ENCODE measurements around the gene JAM2. TPM values are rescaled to one million over a fixed set of nuclear protein-coding genes. Genes with fewer than 3 reads are reported as not detected.
"Not testable (repeated sequence)": the region's sequence is repeated elsewhere in the genome, so short reads cannot be mapped to it uniquely, and the experiment has no call there.

The JAM2 gene
- total and polyA plus RNA-seq, 10 donors: 0.80 to 2.9 (median 1.8) TPM

DNA sequence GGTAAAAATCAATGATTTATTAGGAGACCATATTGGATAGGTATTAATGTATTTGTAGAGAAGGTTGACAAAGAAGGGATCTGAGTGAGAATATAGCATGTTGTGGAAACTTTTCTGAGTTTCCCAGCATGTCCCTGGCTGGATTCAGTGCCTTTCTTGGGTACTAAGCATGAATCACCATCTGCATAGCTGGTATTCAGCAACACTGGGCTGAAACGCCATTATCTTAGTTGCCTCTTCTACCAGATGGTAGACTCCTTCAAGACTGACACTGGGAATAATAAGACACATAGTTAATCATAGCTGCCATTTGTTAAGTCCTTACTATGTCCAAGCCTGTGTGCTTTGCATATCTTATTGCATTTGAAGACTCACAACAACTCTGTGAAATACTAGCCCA is 50.2 kb downstream of the JAM2 start:
- no peak for DNase-seq
- WGBS, 5 donors: 71 to 97% (median 88%) methylated on average over 1 of the region's 1 CpG
- TF ChIP-seq POLR2AphosphoS5 (IDR thresholded peaks at IDR 0.05) (no peak), POLR2A (IDR thresholded peaks at IDR 0.05) (no peak)
- TF ChIP-seq, protein P1, sequence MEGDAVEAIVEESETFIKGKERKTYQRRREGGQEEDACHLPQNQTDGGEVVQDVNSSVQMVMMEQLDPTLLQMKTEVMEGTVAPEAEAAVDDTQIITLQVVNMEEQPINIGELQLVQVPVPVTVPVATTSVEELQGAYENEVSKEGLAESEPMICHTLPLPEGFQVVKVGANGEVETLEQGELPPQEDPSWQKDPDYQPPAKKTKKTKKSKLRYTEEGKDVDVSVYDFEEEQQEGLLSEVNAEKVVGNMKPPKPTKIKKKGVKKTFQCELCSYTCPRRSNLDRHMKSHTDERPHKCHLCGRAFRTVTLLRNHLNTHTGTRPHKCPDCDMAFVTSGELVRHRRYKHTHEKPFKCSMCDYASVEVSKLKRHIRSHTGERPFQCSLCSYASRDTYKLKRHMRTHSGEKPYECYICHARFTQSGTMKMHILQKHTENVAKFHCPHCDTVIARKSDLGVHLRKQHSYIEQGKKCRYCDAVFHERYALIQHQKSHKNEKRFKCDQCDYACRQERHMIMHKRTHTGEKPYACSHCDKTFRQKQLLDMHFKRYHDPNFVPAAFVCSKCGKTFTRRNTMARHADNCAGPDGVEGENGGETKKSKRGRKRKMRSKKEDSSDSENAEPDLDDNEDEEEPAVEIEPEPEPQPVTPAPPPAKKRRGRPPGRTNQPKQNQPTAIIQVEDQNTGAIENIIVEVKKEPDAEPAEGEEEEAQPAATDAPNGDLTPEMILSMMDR (IDR thresholded peaks at IDR 0.05 in 8 of 11, conservative IDR thresholded peaks at IDR 0.05 in 3 of 11): no peak
- Histone ChIP-seq H3K27ac (no peak overlapping the region), H3K9me3 (no peaks in the 10 kb centered on the region), H3K4me1 (no peaks in the 10 kb centered on the region), H3K27me3 (replicated peaks in 1 of 7) (no peaks in the 10 kb centered on the region), H3K4me3 (no peak overlapping the region), H3K36me3 (no peaks in the 10 kb centered on the region)
- intact Hi-C loops (cut with DNase I; ENCODE audit: low total_unique reads): no loop called here

DNA sequence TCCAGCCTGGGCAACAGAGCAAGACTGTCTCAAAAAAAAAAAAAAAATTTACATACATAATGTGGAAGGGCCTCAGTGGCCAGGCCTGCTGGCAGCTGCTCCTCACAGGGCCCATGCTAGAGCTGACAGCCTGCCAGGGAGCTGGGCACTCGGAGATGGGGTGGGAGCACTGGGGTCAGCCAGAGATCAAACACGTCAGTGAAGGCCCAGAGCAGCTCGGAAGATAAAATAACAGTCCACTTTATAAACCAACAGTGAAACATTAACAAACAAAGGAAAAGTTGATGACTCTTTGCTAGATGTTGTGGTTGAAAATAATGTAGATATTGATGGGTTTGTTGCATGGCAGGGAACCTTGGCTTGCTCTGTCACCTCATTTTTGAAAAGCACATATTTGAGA is 52.9 kb downstream of the JAM2 start:
- intact Hi-C loops (cut with DNase I; ENCODE audit: low total_unique reads): no loop called here
- WGBS, 5 donors: 78 to 98% (median 86%) methylated on average over 3 of the region's 3 CpGs
- Histone ChIP-seq H3K4me1 (no peaks in the 10 kb centered on the region), H3K9me3 (no peaks in the 10 kb centered on the region), H3K27ac (no peak overlapping the region), H3K36me3 (no peaks in the 10 kb centered on the region), H3K4me3 (no peak overlapping the region), H3K27me3 (replicated peaks in 1 of 7) (no peaks in the 10 kb centered on the region)
- no peak for TF ChIP-seq POLR2AphosphoS5 (IDR thresholded peaks at IDR 0.05)
- TF ChIP-seq, protein P1 (IDR thresholded peaks at IDR 0.05 in 8 of 11, conservative IDR thresholded peaks at IDR 0.05 in 3 of 11): no peak
- TF ChIP-seq POLR2A (IDR thresholded peaks at IDR 0.05): no peak
- no peak for DNase-seq

DNA sequence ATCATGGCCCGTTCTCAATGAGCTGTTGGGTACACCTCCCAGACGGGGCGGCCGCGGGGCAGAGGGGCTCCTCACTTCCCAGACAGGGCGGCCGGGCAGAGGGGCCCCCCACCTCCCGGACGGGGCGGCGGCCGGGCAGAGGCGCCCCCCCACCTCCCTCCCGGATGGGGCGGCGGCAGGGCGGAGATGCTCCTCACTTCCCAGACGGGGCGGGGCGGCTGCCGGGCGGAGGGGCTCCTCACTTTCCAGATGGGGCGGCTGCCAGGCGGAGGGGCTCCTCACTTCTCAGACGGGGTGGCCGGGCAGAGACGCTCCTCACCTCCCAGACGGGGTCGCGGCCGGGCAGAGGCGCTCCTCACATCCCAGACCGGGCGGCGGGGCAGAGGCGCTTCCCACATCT is 56.4 kb downstream of the JAM2 start:
- WGBS, 5 donors: 92 to 98% (median 96%) methylated on average over 13 to 36 of the region's 36 CpGs
- H3K4me3 ChIP-seq; intact Hi-C loops (cut with DNase I; ENCODE audit: low total_unique reads); H3K9me3 ChIP-seq; H3K36me3 ChIP-seq; DNase-seq; H3K27me3 ChIP-seq (replicated peaks in 1 of 7); H3K4me1 ChIP-seq; H3K27ac ChIP-seq: not testable (repeated sequence)

GRCh38 chr21:25700741-25701140 is 61.7 kb downstream of the JAM2 start:
- TF ChIP-seq POLR2AphosphoS5 (IDR thresholded peaks at IDR 0.05) (no peak), POLR2A (IDR thresholded peaks at IDR 0.05) (no peak)
- TF ChIP-seq, protein P1 (IDR thresholded peaks at IDR 0.05 in 8 of 11, conservative IDR thresholded peaks at IDR 0.05 in 3 of 11): no peak
- H3K36me3 ChIP-seq: no peaks in the 10 kb centered on the region
- no peaks in the 10 kb centered on the region for H3K27me3 ChIP-seq (replicated peaks in 1 of 7)
- no peak for DNase-seq
- no peak overlapping the region for H3K27ac ChIP-seq
- H3K9me3 ChIP-seq: no peaks in the 10 kb centered on the region
- no peak overlapping the region for H3K4me3 ChIP-seq
- WGBS, 5 donors: 96 to 100% (median 97%) methylated on average over 1 of the region's 1 CpG
- H3K4me1 ChIP-seq: no peaks in the 10 kb centered on the region
- intact Hi-C loops (cut with DNase I; ENCODE audit: low total_unique reads): loop anchor here (10.0 kb wide), 1 partner anchor 276 kb away; no protein-coding TSS in a partner anchor

- WGBS, 5 donors: 60 to 76% (median 70%) methylated on average over 4 of the region's 4 CpGs
- Histone ChIP-seq H3K4me3 (no peak overlapping the region), H3K27ac (no peak overlapping the region), H3K27me3 (replicated peaks in 1 of 7) (no peaks in the 10 kb centered on the region), H3K9me3 (no peaks in the 10 kb centered on the region), H3K4me1 (no peaks in the 10 kb centered on the region), H3K36me3 (no peaks in the 10 kb centered on the region)
- DNase-seq: no peak
- intact Hi-C loops (cut with DNase I; ENCODE audit: low total_unique reads): loop anchor here (10.0 kb wide), 1 partner anchor 277 kb away; no protein-coding TSS in a partner anchor
- TF ChIP-seq POLR2AphosphoS5 (IDR thresholded peaks at IDR 0.05) (no peak), POLR2A (IDR thresholded peaks at IDR 0.05) (no peak)
These were observed 62.5 kb downstream of the JAM2 start for GRCh38 chr21:25701529-25701928.

Data from spleen (tissue), 11 donors.